Testis (tissue), 3 donors: ENCODE measurements around the gene MAP1B. TPM values are rescaled to one million over a fixed set of nuclear protein-coding genes. Genes with fewer than 3 reads are reported as not detected.
A peak's percentile ranks its signal among the peaks of the same experiment; 100 is the strongest.

Experiments used
- DNase-seq: peaks from one replicate; pipeline ENCODE4 v3.0.0-alpha.2; 2019
- H3K27ac ChIP-seq, 2 donors: fragments of 200-600 bp; sonication (generic); one replicate each; pipeline ENCODE4 v1.5.1; 2019
- H3K27me3 ChIP-seq: fragments of 200-600 bp; sonication (generic); one replicate; pipeline ENCODE4 v1.5.1; 2019
- H3K36me3 ChIP-seq: fragments of 200-600 bp; sonication (generic); one replicate; pipeline ENCODE4 v1.5.1; 2017; ENCODE audit warnings: low read depth; ENCODE audit errors: missing control alignments
- H3K4me1 ChIP-seq: fragments of 200-600 bp; sonication (generic); one replicate; pipeline ENCODE4 v1.5.1; 2019
- H3K4me3 ChIP-seq, 2 donors: fragments of 200-600 bp; sonication (generic); one replicate each; pipeline ENCODE4 v1.5.1; 2017 to 2019
- H3K9me3 ChIP-seq: fragments of 200-600 bp; sonication (generic); one replicate; pipeline ENCODE4 v1.5.1; 2017
- CTCF ChIP-seq, 3 experiments: fragments of 450-650 bp in 2 of 3; fragments of 200-600 bp in 1 of 3; sonication (generic) in 1 of 3; IDR thresholded peaks; one replicate each; pipeline ENCODE4 v1.5.1; 2016 to 2019; ENCODE audit warnings: antibody characterized with exemption in 3 of 3, mild to moderate bottlenecking in 2 of 3, moderate library complexity in 1 of 3
- POLR2A ChIP-seq: fragments of 450-650 bp; IDR thresholded peaks from one replicate; pipeline ENCODE4 v1.6.1; 2017; ENCODE audit warnings: antibody characterized with exemption, mild to moderate bottlenecking, moderate library complexity
- WGBS, 2 donors: methylation state at CpG; one replicate each; pipeline ENCODE4 v1.1.5; 2018; 5-methylcytosine and 5-hydroxymethylcytosine counted together
- intact Hi-C: fragments of 100-400 bp; cut with DNase I; formaldehyde crosslinking; loops from one replicate; pipeline ENCODE4 v1.15.1; 2023; ENCODE audit warnings: low total_unique reads
- polyA plus RNA-seq: library from polyadenylated mRNA; stranded (reverse); fragments of 350-450 nt; fragmentation: Illumina TruSeq; extraction: RNeasy Lipid Tissue Mini Kit (QIAGEN cat#74804); gene quantifications from one replicate; pipeline ENCODE4 v1.2.3, GENCODE V29; 2014; ENCODE audit warnings: low read depth, low replicate concordance; ENCODE audit not compliant: insufficient read depth
- total RNA-seq, 2 donors: library from RNA; depleted of rRNA; stranded (reverse); fragments of >200 nt; gene quantifications; one replicate each; pipeline ENCODE4 v1.2.3, GENCODE V29; 2016

MAP1B gene
- total and polyA plus RNA-seq, 3 donors from 2014 or later = 20.1 to 584 (median 431) TPM

- H3K4me1 ChIP-seq = peaks cover 5% of the 10 kb centered on the region
- no peak overlapping the region for H3K4me3 ChIP-seq
- H3K9me3 ChIP-seq = no peaks in the 10 kb centered on the region
- TF ChIP-seq CTCF (IDR thresholded peaks at IDR 0.05) (no peak), POLR2A (no peak)
- intact Hi-C loops = no loop called here
- no peaks in the 10 kb centered on the region for H3K27me3 ChIP-seq
- 84 to 88% methylated on average over 6 of the region's 6 CpGs for WGBS, 2 donors
- H3K36me3 ChIP-seq = no peaks in the 10 kb centered on the region
- no peak for DNase-seq
- H3K27ac ChIP-seq = no peak overlapping the region
Measured at GRCh38 chr5:72074251-72074650, 33.0 kb upstream of the MAP1B start.

DNA sequence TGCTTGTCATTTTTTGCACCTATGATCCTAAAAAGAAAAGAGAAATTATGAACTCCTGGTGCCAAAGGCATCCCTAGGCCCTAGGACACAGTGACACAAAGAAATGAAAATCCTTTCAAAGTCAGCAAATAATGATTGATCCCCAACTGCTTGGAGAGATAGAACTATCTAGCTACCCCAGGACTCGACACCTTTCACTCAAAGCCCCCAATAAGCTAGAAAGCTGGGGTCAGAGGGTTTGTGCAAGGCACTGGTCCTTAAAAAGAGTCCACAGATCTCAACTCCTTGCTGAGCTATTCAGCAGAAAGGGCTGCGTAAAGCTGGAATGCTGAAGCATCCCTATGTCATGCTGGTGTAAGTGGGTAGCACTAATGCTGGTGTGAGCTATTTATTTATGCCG is 31.8 kb upstream of the MAP1B start:
- no peaks in the 10 kb centered on the region for H3K36me3 ChIP-seq
- H3K4me3 ChIP-seq = no peak overlapping the region
- DNase-seq = no peak
- H3K27me3 ChIP-seq = no peaks in the 10 kb centered on the region
- peaks cover 11% of the 10 kb centered on the region for H3K4me1 ChIP-seq
- H3K27ac ChIP-seq = no peak overlapping the region
- no peaks in the 10 kb centered on the region for H3K9me3 ChIP-seq
- 91 to 96% methylated on average over 3 of the region's 3 CpGs for WGBS, 2 donors
- TF ChIP-seq CTCF (IDR thresholded peaks at IDR 0.05) = no peak
- no peak for TF ChIP-seq POLR2A
- intact Hi-C loops = no loop called here

DNA sequence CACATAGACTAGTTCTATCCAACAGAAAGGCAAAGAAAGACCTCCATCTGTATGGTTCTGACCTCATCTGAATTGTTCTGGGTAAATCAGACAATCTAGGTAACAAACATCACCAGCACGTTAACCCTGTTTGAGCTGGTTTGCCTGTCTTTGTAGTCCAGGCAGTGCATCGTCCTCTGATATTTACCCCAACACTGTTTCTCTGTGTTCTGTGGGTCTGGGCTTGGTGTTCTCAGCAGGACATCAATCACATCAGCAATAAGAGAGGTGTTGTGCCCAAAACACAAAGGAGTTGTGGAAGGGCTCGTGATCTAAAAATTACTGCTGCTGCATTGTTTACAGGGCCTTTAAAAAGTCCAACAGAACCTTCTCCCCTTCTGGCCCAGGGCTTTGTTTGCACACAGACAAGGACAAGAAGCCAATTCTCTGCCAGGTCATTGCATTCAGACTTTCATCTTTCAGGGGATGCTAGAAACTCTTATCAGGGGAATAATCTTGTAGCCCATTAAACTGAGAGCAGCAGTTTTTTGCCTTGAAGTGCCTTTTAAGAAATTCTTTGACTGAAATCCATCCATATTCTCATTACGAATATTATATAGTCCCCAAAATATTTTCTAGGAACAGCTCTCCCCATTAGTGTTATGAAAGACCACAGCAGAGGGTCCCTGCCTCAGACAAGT is 30.5 kb upstream of the MAP1B start:
- TF ChIP-seq POLR2A (no peak), CTCF (IDR thresholded peaks at IDR 0.05) (no peak)
- no peak overlapping the region for H3K4me3 ChIP-seq
- no peak for DNase-seq
- H3K27ac ChIP-seq = peak overlapping the region in 1 of 2 donors; percentile 20
- no peaks in the 10 kb centered on the region for H3K36me3 ChIP-seq
- peaks cover 11% of the 10 kb centered on the region for H3K4me1 ChIP-seq
- intact Hi-C loops = no loop called here
- H3K27me3 ChIP-seq = no peaks in the 10 kb centered on the region
- WGBS, 2 donors = 60 to 81% methylated on average over 4 of the region's 4 CpGs
- H3K9me3 ChIP-seq = no peaks in the 10 kb centered on the region

- Histone ChIP-seq H3K9me3 (no peaks in the 10 kb centered on the region), H3K4me1 (peaks cover 11% of the 10 kb centered on the region), H3K4me3 (no peak overlapping the region), H3K27me3 (no peaks in the 10 kb centered on the region), H3K27ac (peak overlapping the region in 1 of 2 donors; percentile 20), H3K36me3 (no peaks in the 10 kb centered on the region)
- DNase-seq = no peak
- no peak for TF ChIP-seq CTCF (IDR thresholded peaks at IDR 0.05)
- no peak for TF ChIP-seq POLR2A
- WGBS, 2 donors = 56 to 71% methylated on average over 3 of the region's 3 CpGs
- intact Hi-C loops = no loop called here
Measured at GRCh38 chr5:72077390-72077789, 29.9 kb upstream of the MAP1B start.

GRCh38 chr5:72079288-72079687 is 28.0 kb upstream of the MAP1B start:
- intact Hi-C loops = no loop called here
- peaks cover 25% of the 10 kb centered on the region for H3K4me1 ChIP-seq
- 16 to 39% methylated on average over 4 to 7 of the region's 7 CpGs for WGBS, 2 donors

More at GRCh38 chr5:72079288-72079687, 28.0 kb upstream of the MAP1B start:
- Histone ChIP-seq H3K4me3 (no peak overlapping the region), H3K27ac (peak overlapping the region in 1 of 2 donors; percentile 48), H3K36me3 (no peaks in the 10 kb centered on the region), H3K9me3 (no peaks in the 10 kb centered on the region), H3K27me3 (no peaks in the 10 kb centered on the region)
- no peak for TF ChIP-seq CTCF (IDR thresholded peaks at IDR 0.05)
- TF ChIP-seq POLR2A = no peak
- peak; percentile 51 for DNase-seq
